ENCODE data around the gene CNIH3.

The CNIH3 gene

GRCh38 chr1:224623743-224624333 is 7.7 kb downstream of the CNIH3 start:
- H3K9ac ChIP-seq (ENCODE audit: low read length): no peak overlapping the region
- H3K4me2 ChIP-seq (ENCODE audit: low read length): no peak overlapping the region
- H3K9me2 ChIP-seq (ENCODE audit: low read depth, low read length): no peaks in the 10 kb centered on the region
- no peaks in the 10 kb centered on the region for H3K79me2 ChIP-seq (ENCODE audit: insufficient read depth, low read length)
- H4K20me1 ChIP-seq (ENCODE audit: insufficient read depth, low read length): no peaks in the 10 kb centered on the region
- H3K27me3 ChIP-seq (ENCODE audit: insufficient read depth, low read length): no peaks in the 10 kb centered on the region; the same call in 1 of the 2 replicates
- no peak overlapping the region for H2AFZ ChIP-seq (ENCODE audit: low read length)
- TF ChIP-seq CTCF (IDR thresholded peaks at IDR 0.05; ENCODE audit: low read length): no peak
- no peak for TF ChIP-seq EZH2 (IDR thresholded peaks at IDR 0.05; ENCODE audit: borderline replicate concordance, low read length)
- no peak overlapping the region for H3K4me3 ChIP-seq (ENCODE audit: low read depth, low read length, poor library complexity, severe bottlenecking)
- H3K27ac ChIP-seq (ENCODE audit: low read depth, low read length, poor library complexity, severe bottlenecking): no peak overlapping the region
- H3K36me3 ChIP-seq (ENCODE audit: insufficient read depth, low read length): no peaks in the 10 kb centered on the region
- no peaks in the 10 kb centered on the region for H3K9me3 ChIP-seq (ENCODE audit: low read length)
- H3K4me1 ChIP-seq (ENCODE audit: insufficient read depth, low read length, severe bottlenecking): no peaks in the 10 kb centered on the region
- no peaks in the 10 kb centered on the region for H3F3A ChIP-seq (ENCODE audit: insufficient read depth, low read length)

- H3K9me2 ChIP-seq (ENCODE audit: low read depth, low read length): no peaks in the 10 kb centered on the region
- H3K9me3 ChIP-seq (ENCODE audit: low read length): no peaks in the 10 kb centered on the region
- H3K79me2 ChIP-seq (ENCODE audit: insufficient read depth, low read length): no peaks in the 10 kb centered on the region
- H3F3A ChIP-seq (ENCODE audit: insufficient read depth, low read length): no peaks in the 10 kb centered on the region
- no peak overlapping the region for H3K4me2 ChIP-seq (ENCODE audit: low read length)
- H4K20me1 ChIP-seq (ENCODE audit: insufficient read depth, low read length): no peaks in the 10 kb centered on the region
- H3K4me1 ChIP-seq (ENCODE audit: insufficient read depth, low read length, severe bottlenecking): no peaks in the 10 kb centered on the region
- H3K27me3 ChIP-seq (ENCODE audit: insufficient read depth, low read length): no peaks in the 10 kb centered on the region; the same call in 1 of the 2 replicates
- no peaks in the 10 kb centered on the region for H3K36me3 ChIP-seq (ENCODE audit: insufficient read depth, low read length)
- no peak overlapping the region for H3K4me3 ChIP-seq (ENCODE audit: low read depth, low read length, poor library complexity, severe bottlenecking)
- H3K27ac ChIP-seq (ENCODE audit: low read depth, low read length, poor library complexity, severe bottlenecking): no peak overlapping the region
- no peak for TF ChIP-seq EZH2 (IDR thresholded peaks at IDR 0.05; ENCODE audit: borderline replicate concordance, low read length)
- TF ChIP-seq CTCF (IDR thresholded peaks at IDR 0.05; ENCODE audit: low read length): no peak
- H2AFZ ChIP-seq (ENCODE audit: low read length): no peak overlapping the region
- H3K9ac ChIP-seq (ENCODE audit: low read length): no peak overlapping the region
These were observed 8.3 kb downstream of the CNIH3 start for GRCh38 chr1:224624432-224624831.

- TF ChIP-seq EZH2 (IDR thresholded peaks at IDR 0.05; ENCODE audit: borderline replicate concordance, low read length) (no peak), CTCF (IDR thresholded peaks at IDR 0.05; ENCODE audit: low read length) (no peak)
- no peaks in the 10 kb centered on the region for H3K36me3 ChIP-seq (ENCODE audit: insufficient read depth, low read length)
These were observed 9.9 kb downstream of the CNIH3 start for GRCh38 chr1:224626042-224626441.

More at GRCh38 chr1:224626042-224626441, 9.9 kb downstream of the CNIH3 start:
- Histone ChIP-seq H3F3A (ENCODE audit: insufficient read depth, low read length) (no peaks in the 10 kb centered on the region), H3K27me3 (ENCODE audit: insufficient read depth, low read length) (no peaks in the 10 kb centered on the region; the same call in 1 of the 2 replicates), H3K9ac (ENCODE audit: low read length) (no peak overlapping the region), H3K4me3 (ENCODE audit: low read depth, low read length, poor library complexity, severe bottlenecking) (no peak overlapping the region), H3K4me1 (ENCODE audit: insufficient read depth, low read length, severe bottlenecking) (no peaks in the 10 kb centered on the region), H3K9me3 (ENCODE audit: low read length) (no peaks in the 10 kb centered on the region), H3K79me2 (ENCODE audit: insufficient read depth, low read length) (no peaks in the 10 kb centered on the region), H3K9me2 (ENCODE audit: low read depth, low read length) (no peaks in the 10 kb centered on the region), H3K4me2 (ENCODE audit: low read length) (no peak overlapping the region), H4K20me1 (ENCODE audit: insufficient read depth, low read length) (no peaks in the 10 kb centered on the region), H2AFZ (ENCODE audit: low read length) (no peak overlapping the region), H3K27ac (ENCODE audit: low read depth, low read length, poor library complexity, severe bottlenecking) (no peak overlapping the region)

All from OCI-LY1 (cell line).